ENCODE results near the gene CC2D1A. TPM values are rescaled to one million over a fixed set of nuclear protein-coding genes. Genes with fewer than 3 reads are reported as not detected.

Gene CC2D1A
- total RNA-seq, 1 donor from 2014 or later = 69.4 TPM

- Mint-ChIP-seq H3K9me3 (ENCODE audit: low read depth) (no peaks in the 10 kb centered on the region), H3K27me3 (peaks cover 3% of the 10 kb centered on the region), H3K4me1 (ENCODE audit: low read depth) (peaks cover 5% of the 10 kb centered on the region), H3K36me3 (ENCODE audit: insufficient read depth) (peaks cover 8% of the 10 kb centered on the region), H3K4me3 (ENCODE audit: low read depth) (no peak overlapping the region), H3K27ac (no peak overlapping the region)
- no peak for TF ChIP-seq CTCF (IDR thresholded peaks at IDR 0.05; ENCODE audit: unreplicated experiment)
- DNase-seq (ENCODE audit: low spot score, unreplicated experiment) = no peak
Measured at GRCh38 chr19:13908674-13909073, 2.7 kb downstream of the CC2D1A start.

- no peak for TF ChIP-seq CTCF (IDR thresholded peaks at IDR 0.05; ENCODE audit: unreplicated experiment)
- no peak overlapping the region for H3K4me3 Mint-ChIP-seq (ENCODE audit: low read depth)
- peaks cover 8% of the 10 kb centered on the region for H3K36me3 Mint-ChIP-seq (ENCODE audit: insufficient read depth)
- H3K27ac Mint-ChIP-seq = no peak overlapping the region
- peaks cover 3% of the 10 kb centered on the region for H3K27me3 Mint-ChIP-seq
- H3K9me3 Mint-ChIP-seq (ENCODE audit: low read depth) = no peaks in the 10 kb centered on the region
- DNase-seq (ENCODE audit: low spot score, unreplicated experiment) = no peak
- peaks cover 5% of the 10 kb centered on the region for H3K4me1 Mint-ChIP-seq (ENCODE audit: low read depth)
Measured at GRCh38 chr19:13909430-13909829, 3.4 kb downstream of the CC2D1A start.

- Mint-ChIP-seq H3K4me3 (ENCODE audit: low read depth) (no peak overlapping the region), H3K36me3 (ENCODE audit: insufficient read depth) (peaks cover 15% of the 10 kb centered on the region), H3K9me3 (ENCODE audit: low read depth) (no peaks in the 10 kb centered on the region), H3K4me1 (ENCODE audit: low read depth) (no peaks in the 10 kb centered on the region), H3K27me3 (no peaks in the 10 kb centered on the region), H3K27ac (no peak overlapping the region)
- DNase-seq (ENCODE audit: low spot score, unreplicated experiment) = no peak
- TF ChIP-seq CTCF (IDR thresholded peaks at IDR 0.05; ENCODE audit: unreplicated experiment) = no peak
Measured at GRCh38 chr19:13913352-13913751, 7.4 kb downstream of the CC2D1A start.

- no peak for TF ChIP-seq CTCF (IDR thresholded peaks at IDR 0.05; ENCODE audit: unreplicated experiment)
- Mint-ChIP-seq H3K4me1 (ENCODE audit: low read depth) (no peaks in the 10 kb centered on the region), H3K36me3 (ENCODE audit: insufficient read depth) (peaks cover 17% of the 10 kb centered on the region), H3K27ac (no peak overlapping the region), H3K4me3 (ENCODE audit: low read depth) (no peak overlapping the region), H3K9me3 (ENCODE audit: low read depth) (no peaks in the 10 kb centered on the region), H3K27me3 (no peaks in the 10 kb centered on the region)
- DNase-seq (ENCODE audit: low spot score, unreplicated experiment) = no peak
Measured at GRCh38 chr19:13914777-13915176, 8.8 kb downstream of the CC2D1A start.

GRCh38 chr19:13917888-13918406, 11.9 kb downstream of the CC2D1A start:
- TF ChIP-seq CTCF (IDR thresholded peaks at IDR 0.05; ENCODE audit: unreplicated experiment) = no peak
- Mint-ChIP-seq H3K4me1 (ENCODE audit: low read depth) (no peaks in the 10 kb centered on the region), H3K4me3 (ENCODE audit: low read depth) (no peak overlapping the region), H3K27ac (no peak overlapping the region), H3K36me3 (ENCODE audit: insufficient read depth) (peaks cover 35% of the 10 kb centered on the region), H3K27me3 (no peaks in the 10 kb centered on the region), H3K9me3 (ENCODE audit: low read depth) (no peaks in the 10 kb centered on the region)
- DNase-seq (ENCODE audit: low spot score, unreplicated experiment) = no peak
